Adrenal gland (tissue), 12 donors: ENCODE results near the gene BSN. TPM values are rescaled to one million over a fixed set of nuclear protein-coding genes. Genes with fewer than 3 reads are reported as not detected.
"Not testable (repeated sequence)": the region's sequence is repeated elsewhere in the genome, so short reads cannot be mapped to it uniquely, and the experiment has no call there.

Experiments used
- DNase-seq, 7 donors: peaks; one replicate each; pipeline ENCODE4 v3.0.0-alpha.2; 2019 to 2020
- H3K27ac ChIP-seq, 5 donors: fragments of 200-600 bp; sonication (generic) in 4 of 5; 1 replicate in 3 of 5; 2 replicates in 2 of 5; pipeline versions ENCODE4 v1.5.1 to v1.8.0; 2016 to 2020; ENCODE audit warnings: mild to moderate bottlenecking in 1 of 5
- H3K27me3 ChIP-seq: fragments of 200-600 bp; 2 replicates; pipeline ENCODE4 v1.8.0; 2021
- H3K36me3 ChIP-seq, 2 donors: fragments of 200-600 bp; replicated peaks in 1 of 2; 1 replicate in 1 of 2; 2 replicates in 1 of 2; pipeline versions ENCODE4 v1.5.1 to v1.8.0; 2018 to 2022
- H3K4me1 ChIP-seq, 2 donors: fragments of 200-600 bp; replicated peaks in 1 of 2; 1 replicate in 1 of 2; 2 replicates in 1 of 2; pipeline versions ENCODE4 v1.5.1 to v1.8.0; 2018 to 2021
- H3K4me3 ChIP-seq, 4 donors: fragments of 200-600 bp; sonication (generic) in 3 of 4; one replicate each; pipeline ENCODE4 v1.5.1; 2016 to 2018
- H3K9me3 ChIP-seq, 3 donors: fragments of 200-600 bp; sonication (generic) in 1 of 3; replicated peaks in 1 of 3; 1 replicate in 2 of 3; 2 replicates in 1 of 3; pipeline versions ENCODE4 v1.5.1 to v1.8.0; 2016 to 2021
- CTCF ChIP-seq, 6 experiments: fragments of 450-650 bp in 4 of 6; fragments of 200-600 bp in 2 of 6; sonication (generic) in 1 of 6; IDR thresholded peaks; 1 replicate in 5 of 6; 2 replicates in 1 of 6; pipeline versions ENCODE4 v1.5.1 to v1.8.0; 2016 to 2021; ENCODE audit warnings: antibody characterized with exemption in 6 of 6, mild to moderate bottlenecking in 2 of 6, moderate library complexity in 1 of 6
- POLR2A ChIP-seq, 2 donors: fragments of 450-650 bp; IDR thresholded peaks; one replicate each; pipeline ENCODE4 v1.6.1; 2017; ENCODE audit warnings: antibody characterized with exemption in 2 of 2, mild to moderate bottlenecking in 2 of 2, moderate library complexity in 1 of 2
- WGBS, 4 donors: extraction: QIAGEN DNeasy Blood & Tissue Kit in 2 of 4; methylation state at CpG; one replicate each; pipeline versions ENCODE4 v1.1.5 to v1.1.7; 2013 to 2017; 5-methylcytosine and 5-hydroxymethylcytosine counted together
- intact Hi-C, 2 donors: fragments of 100-400 bp; cut with DNase I; formaldehyde crosslinking; loops; one replicate each; pipeline versions ENCODE4 v1.14.1 to v1.15.0; 2022 to 2023
- polyA plus RNA-seq, 3 donors: library from polyadenylated mRNA; stranded (reverse); fragments of 200-250 nt in 2 of 3; fragments of 350-450 nt in 1 of 3; fragmentation: Illumina TruSeq in 1 of 3; extraction: RNeasy Lipid Tissue Mini Kit (QIAGEN cat#74804) in 1 of 3; gene quantifications; one replicate each; pipeline ENCODE4 v1.2.3, GENCODE V29; 2013 to 2014
- total RNA-seq, 9 donors: library from RNA; depleted of rRNA in 4 of 9; stranded (reverse); fragments of >200 nt in 4 of 9; fragments of 120-200 nt in 1 of 9; fragmentation: NEBNext Ultra II Directional in 1 of 9; extraction: Animal tissue kit (Norgen Biotek cat#: 25700) in 1 of 9; gene quantifications; one replicate each; pipeline versions ENCODE4 v1.1.0 to v1.2.4, GENCODE V29; 2013 to 2023
- donor health status: healthy with polysubstance abuse.
- donor health status: Bipolar disorder and iron deficiency.
- donor health status: DM: yes; HTN: yes; CAD: no.
- donor health status: DM: no; HTN: no; CAD: no.
- donor health status: DM: no; HTN: no; CAD: no.
- donor health status: DM: yes; HTN: yes; CAD: no.

Gene BSN
- total and polyA plus RNA-seq, 12 donors: 0.27 to 4.6 (median 1.5) TPM

- intact Hi-C loops, H3K27me3 ChIP-seq, DNase-seq, H3K9me3 ChIP-seq, H3K4me3 ChIP-seq, H3K27ac ChIP-seq: not testable (repeated sequence)
- Histone ChIP-seq H3K4me1 (peaks cover 5 to 24% of the 10 kb centered on the region in 2 donors), H3K36me3 (peaks cover 0 to 15% of the 10 kb centered on the region in 2 donors)
- 80 to 95% (median 93%) methylated on average over 1 to 12 of the region's 12 CpGs; no CpG with 5 or more reads in 1 of the 4 donors for WGBS, 4 donors
Observed at GRCh38 chr3:49687424-49687795, 133.1 kb downstream of the BSN start.

- Histone ChIP-seq H3K4me1 (peaks cover 5 to 24% of the 10 kb centered on the region in 2 donors), H3K27ac (peak overlapping the region; percentile 3 to 93 (median 66)), H3K4me3 (peak overlapping the region in 3 of 4 donors; percentile 94 to 99 (median 96))
- H3K9me3 ChIP-seq, H3K36me3 ChIP-seq, H3K27me3 ChIP-seq, intact Hi-C loops: not testable (repeated sequence)
- 44 to 60% (median 56%) methylated on average over 3 to 7 of the region's 7 CpGs for WGBS, 4 donors
- DNase-seq: peak in 1 of 7 donors; percentile 60
Observed at GRCh38 chr3:49688338-49689045, 134.2 kb downstream of the BSN start.

GRCh38 chr3:49689046-49689907, 135.0 kb downstream of the BSN start, which contains the start of the genes MST1 and RNF123:
Gene MST1, minus strand, starts transcription at chr3:49689474. Its CDS starts 783 bp downstream, at chr3:49688691.
Gene RNF123, plus strand, starts transcription at chr3:49689557. Its CDS starts 1,609 bp downstream, at chr3:49691166.
- peak within 1 kb of the TSS; percentile 3 to 93 (median 66) for H3K27ac ChIP-seq
- H3K36me3 ChIP-seq: no peaks in the 10 kb centered on the region
- H3K27me3 ChIP-seq: no peaks in the 10 kb centered on the region
- H3K4me3 ChIP-seq: peak within 1 kb of the TSS; percentile 74 to 99 (median 95)
- TF ChIP-seq POLR2A (IDR thresholded peaks at IDR 0.05) (peak in 1 of 2 donors; percentile 41), CTCF (IDR thresholded peaks at IDR 0.05) (peak in 3 of 6 experiments; percentile 8 to 31 (median 21))
- 0 to 2% (median 1%) methylated on average over 13 to 66 of the region's 66 CpGs for whole genome bisulfite sequencing, 4 donors
- intact Hi-C loops: no loop called here
- DNase-seq: peak; percentile 83 to 92 (median 90)
- H3K9me3 ChIP-seq: no peaks in the 10 kb centered on the region
- H3K4me1 ChIP-seq: peaks cover 5 to 24% of the 10 kb centered on the region in 2 donors

- DNase-seq, H3K27me3 ChIP-seq, intact Hi-C loops, H3K9me3 ChIP-seq, H3K36me3 ChIP-seq: not testable (repeated sequence)
- Histone ChIP-seq H3K4me1 (peaks cover 5 to 24% of the 10 kb centered on the region in 2 donors), H3K4me3 (peak overlapping the region; percentile 74 to 99 (median 95)), H3K27ac (peak overlapping the region in 3 of 5 donors; percentile 55 to 93 (median 66))
- WGBS, 4 donors: 6 to 9% (median 8%) methylated on average over 16 of the region's 16 CpGs
Observed at GRCh38 chr3:49689908-49690624, 135.8 kb downstream of the BSN start.

GRCh38 chr3:49690856-49691255, 136.6 kb downstream of the BSN start:
- H3K27me3 ChIP-seq, intact Hi-C loops, H3K27ac ChIP-seq, H3K4me3 ChIP-seq, DNase-seq, H3K9me3 ChIP-seq, H3K36me3 ChIP-seq: not testable (repeated sequence)
- WGBS, 4 donors: 76 to 87% (median 82%) methylated on average over 3 of the region's 3 CpGs
- H3K4me1 ChIP-seq: peaks cover 5 to 24% of the 10 kb centered on the region in 2 donors

- H3K27me3 ChIP-seq, H3K9me3 ChIP-seq, H3K27ac ChIP-seq, H3K4me3 ChIP-seq, DNase-seq, intact Hi-C loops, H3K36me3 ChIP-seq: not testable (repeated sequence)
- WGBS, 4 donors: 25 to 100% (median 80%) methylated on average over 2 to 3 of the region's 3 CpGs
- H3K4me1 ChIP-seq: peaks cover 5 to 24% of the 10 kb centered on the region in 2 donors
Observed at GRCh38 chr3:49691481-49691880, 137.2 kb downstream of the BSN start.

- peaks cover 5 to 16% of the 10 kb centered on the region in 2 donors for H3K4me1 ChIP-seq
- DNase-seq, intact Hi-C loops, H3K9me3 ChIP-seq, H3K4me3 ChIP-seq, H3K27ac ChIP-seq, H3K27me3 ChIP-seq: not testable (repeated sequence)
- WGBS, 4 donors: 61 to 75% (median 74%) methylated on average over 5 to 6 of the region's 6 CpGs
- peaks cover 0 to 18% of the 10 kb centered on the region in 2 donors for H3K36me3 ChIP-seq
Observed at GRCh38 chr3:49694409-49695070, 140.3 kb downstream of the BSN start.

GRCh38 chr3:49695350-49696015, 141.2 kb downstream of the BSN start:
- H3K27me3 ChIP-seq, intact Hi-C loops, DNase-seq, H3K27ac ChIP-seq, H3K9me3 ChIP-seq, H3K4me3 ChIP-seq: not testable (repeated sequence)
- Histone ChIP-seq H3K4me1 (peaks cover 0 to 10% of the 10 kb centered on the region in 2 donors), H3K36me3 (peaks cover 0 to 26% of the 10 kb centered on the region in 2 donors)
- WGBS, 4 donors: 44 to 90% (median 82%) methylated on average over 1 to 4 of the region's 4 CpGs
